C1 segment of cervical spinal cord (tissue), 14 donors: Measurements from ENCODE around the gene ARHGAP26.

ENCODE experiments used
- DNase-seq, 14 donors: peaks; one replicate each; lab custom pipeline; 2025; lab: John Stamatoyannopoulos, UW

Gene ARHGAP26

DNA sequence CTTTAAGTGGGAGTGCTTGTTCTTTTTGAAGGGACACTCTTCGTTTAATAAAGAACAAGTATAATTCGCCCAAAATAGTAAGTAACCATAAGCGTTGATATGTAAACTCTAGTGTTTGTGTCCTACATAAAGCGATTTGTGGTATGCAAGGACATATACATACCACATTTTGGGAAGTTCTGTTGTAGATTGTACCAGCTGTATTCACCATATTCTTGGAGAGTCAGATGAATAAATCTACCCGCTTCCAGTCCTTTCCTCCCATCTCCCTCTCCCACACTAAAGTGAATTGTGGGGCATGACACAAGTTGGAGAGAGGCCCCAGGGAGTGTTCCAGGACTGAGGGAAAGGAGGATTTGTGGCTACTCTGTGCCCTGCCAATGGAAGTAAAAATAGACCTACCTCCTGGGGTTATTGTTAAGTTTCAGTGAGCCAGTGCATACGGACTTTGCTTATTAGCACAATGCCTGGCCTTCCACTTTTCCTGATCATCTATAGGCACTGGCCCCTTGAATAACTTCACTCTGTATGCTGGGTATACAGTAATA, 40.6 kb downstream of the ARHGAP26 start:
- peak in 5 of 14 donors; percentile 19 to 57 (median 38) for DNase-seq

GRCh38 chr5:142811866-142812557, 41.8 kb downstream of the ARHGAP26 start:
- DNase-seq, result no peak

DNA sequence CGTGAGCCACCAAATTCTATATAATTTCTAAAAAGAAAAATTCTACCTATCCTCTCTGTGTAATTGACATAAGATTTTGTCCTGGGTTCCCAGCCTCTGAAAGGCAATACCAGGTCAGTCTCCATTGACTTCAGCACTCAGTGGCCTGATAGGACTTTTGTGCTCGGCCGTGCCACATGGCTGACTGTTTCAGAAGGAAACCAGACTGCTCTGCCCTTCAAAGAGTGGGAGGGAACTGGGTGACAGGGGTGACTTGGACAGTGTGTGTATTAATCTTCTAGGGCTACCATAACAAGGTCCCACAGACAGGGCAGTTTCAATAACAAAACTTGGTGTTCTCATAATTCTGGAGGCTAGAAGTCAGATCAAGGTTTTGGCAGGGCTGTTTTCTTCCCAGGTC, 43.0 kb downstream of the ARHGAP26 start:
- no peak for DNase-seq

- no peak for DNase-seq
Measured at GRCh38 chr5:142814122-142814521, 43.9 kb downstream of the ARHGAP26 start.

GRCh38 chr5:142815469-142815868, 45.3 kb downstream of the ARHGAP26 start:
- DNase-seq, result no peak

GRCh38 chr5:142816531-142817430, 46.6 kb downstream of the ARHGAP26 start:
- peak in 5 of 14 donors; percentile 14 to 80 (median 17) for DNase-seq

DNA sequence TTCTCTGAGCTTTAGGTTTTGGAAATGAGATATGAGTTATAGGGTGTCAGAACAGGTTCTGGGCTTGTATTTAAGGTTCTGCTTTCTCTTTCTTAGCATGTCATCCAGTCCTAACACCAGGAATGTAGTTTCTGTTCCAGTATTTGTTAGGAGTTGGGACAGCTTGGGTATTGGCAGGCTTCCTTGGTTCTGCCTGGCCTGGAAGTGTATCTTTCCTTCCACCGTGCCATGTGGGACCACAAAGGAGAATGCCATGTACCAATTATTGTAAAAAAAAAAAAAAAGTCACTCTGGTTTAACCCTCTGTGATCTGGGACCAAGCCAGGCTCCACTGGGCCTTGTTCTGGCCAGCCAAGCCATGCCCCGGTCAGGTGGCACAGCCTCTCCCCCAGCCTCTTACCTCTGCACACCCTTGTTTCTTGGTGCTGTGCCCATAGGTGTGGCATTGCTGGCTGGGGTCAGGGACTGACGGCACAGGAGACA, 47.8 kb downstream of the ARHGAP26 start:
- DNase-seq, result peak in 2 of 14 donors; percentile 15 to 49

GRCh38 chr5:142819292-142819691, 49.1 kb downstream of the ARHGAP26 start:
- DNase-seq, result peak in 1 of 14 donors; percentile 35

GRCh38 chr5:142819825-142820224, 49.6 kb downstream of the ARHGAP26 start:
- DNase-seq, result no peak

GRCh38 chr5:142820447-142820846, 50.3 kb downstream of the ARHGAP26 start:
- DNase-seq, result no peak

- DNase-seq, result no peak
Measured at GRCh38 chr5:142821034-142821732, 51.0 kb downstream of the ARHGAP26 start.

DNA sequence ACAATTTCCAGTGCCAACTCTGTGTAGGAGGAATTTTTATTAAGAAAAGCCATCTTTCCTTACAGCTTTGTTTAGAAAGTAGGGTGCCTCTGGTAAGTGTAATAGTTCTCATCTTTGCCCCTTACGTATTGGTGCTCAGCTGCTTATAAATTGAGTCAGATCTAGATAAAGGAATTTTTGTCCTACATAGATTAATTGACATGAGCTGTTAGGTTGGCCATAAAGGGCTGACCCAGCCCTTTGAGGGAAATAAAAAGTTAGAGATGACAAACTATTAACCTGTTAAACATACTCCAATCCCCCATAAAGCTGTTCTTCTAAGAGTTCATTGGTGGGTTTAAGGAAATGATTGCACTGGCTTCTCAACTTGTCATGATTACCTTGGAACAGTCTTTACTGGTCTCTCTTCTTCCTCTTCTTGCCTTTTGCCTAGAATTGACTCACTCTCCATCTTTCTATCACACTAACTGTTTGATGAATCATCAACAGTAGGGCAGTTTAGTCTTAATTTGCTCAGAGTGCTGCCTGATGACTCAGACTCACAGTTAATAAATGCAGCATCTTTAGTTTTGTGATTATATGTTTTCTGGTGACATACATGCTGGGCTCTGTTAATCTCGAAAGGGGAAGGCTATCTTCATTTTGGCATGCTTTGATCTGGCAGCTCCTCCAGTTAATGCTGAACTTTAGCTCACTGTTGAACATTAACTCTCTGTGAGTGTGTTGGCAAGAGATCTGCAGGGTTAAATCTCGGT, 51.7 kb downstream of the ARHGAP26 start:
- no peak for DNase-seq

- no peak for DNase-seq
Measured at GRCh38 chr5:142823126-142823525, 52.9 kb downstream of the ARHGAP26 start.

DNA sequence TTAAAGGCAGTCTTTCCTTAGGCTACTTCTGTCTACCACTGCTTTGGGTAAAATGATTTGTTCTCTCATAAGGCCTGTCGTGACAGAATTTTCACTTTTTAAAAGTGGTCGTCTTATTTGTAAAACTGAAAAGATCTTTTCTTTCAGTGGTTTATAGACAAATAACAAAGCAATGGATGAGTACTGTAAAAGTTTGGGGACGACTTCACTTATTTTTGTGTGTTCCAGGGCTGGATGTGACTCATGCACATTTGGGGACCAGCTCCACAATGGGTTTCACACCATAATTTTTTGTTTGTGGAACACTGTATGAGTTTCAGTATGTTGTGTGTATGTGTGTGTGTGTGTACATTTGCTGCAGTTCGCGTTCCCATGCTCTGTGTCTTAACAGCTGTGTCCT, 53.6 kb downstream of the ARHGAP26 start:
- DNase-seq, result no peak

DNA sequence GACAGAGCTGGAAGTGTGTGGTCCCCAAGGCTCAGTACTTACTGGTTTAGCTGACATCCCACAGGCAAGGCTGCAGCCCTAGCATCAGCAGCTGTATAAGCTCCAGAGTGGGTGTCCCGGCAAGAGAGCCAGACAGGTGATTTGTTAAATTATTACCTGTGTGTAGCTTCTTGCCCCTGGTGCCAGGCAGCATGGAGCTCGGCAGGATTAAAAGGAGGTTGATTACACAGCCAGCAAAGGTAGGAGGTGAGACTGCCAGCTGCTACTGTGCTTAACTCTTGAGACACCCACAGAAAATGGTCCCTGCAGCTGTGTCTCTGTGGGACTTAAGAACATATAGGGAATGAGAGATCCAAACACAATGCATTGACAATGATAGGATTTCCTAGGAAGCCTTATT, 54.2 kb downstream of the ARHGAP26 start:
- no peak for DNase-seq

- DNase-seq, result no peak
Measured at GRCh38 chr5:142825378-142826089, 55.4 kb downstream of the ARHGAP26 start.

- DNase-seq, result no peak
Measured at GRCh38 chr5:142826093-142826492, 55.9 kb downstream of the ARHGAP26 start.

GRCh38 chr5:142826741-142827492, 56.7 kb downstream of the ARHGAP26 start:
- DNase-seq, result peak in 1 of 14 donors; percentile 27

- DNase-seq, result no peak
Measured at GRCh38 chr5:142827934-142828576, 57.9 kb downstream of the ARHGAP26 start.
